Left forelimb (tissue), 1 donor: ENCODE data around the gene CCDC187.
"Not testable (repeated sequence)": the region's sequence is repeated elsewhere in the genome, so short reads cannot be mapped to it uniquely, and the experiment has no call there.

ENCODE experiments used
- DNase-seq: peaks from one replicate; pipeline ENCODE4 v3.0.0-alpha.2; 2018; ENCODE audit warnings: low spot score

CCDC187 gene

GRCh38 chr9:136326761-136327303, 22.9 kb upstream of the CCDC187 start:
- DNase-seq: no peak

DNA sequence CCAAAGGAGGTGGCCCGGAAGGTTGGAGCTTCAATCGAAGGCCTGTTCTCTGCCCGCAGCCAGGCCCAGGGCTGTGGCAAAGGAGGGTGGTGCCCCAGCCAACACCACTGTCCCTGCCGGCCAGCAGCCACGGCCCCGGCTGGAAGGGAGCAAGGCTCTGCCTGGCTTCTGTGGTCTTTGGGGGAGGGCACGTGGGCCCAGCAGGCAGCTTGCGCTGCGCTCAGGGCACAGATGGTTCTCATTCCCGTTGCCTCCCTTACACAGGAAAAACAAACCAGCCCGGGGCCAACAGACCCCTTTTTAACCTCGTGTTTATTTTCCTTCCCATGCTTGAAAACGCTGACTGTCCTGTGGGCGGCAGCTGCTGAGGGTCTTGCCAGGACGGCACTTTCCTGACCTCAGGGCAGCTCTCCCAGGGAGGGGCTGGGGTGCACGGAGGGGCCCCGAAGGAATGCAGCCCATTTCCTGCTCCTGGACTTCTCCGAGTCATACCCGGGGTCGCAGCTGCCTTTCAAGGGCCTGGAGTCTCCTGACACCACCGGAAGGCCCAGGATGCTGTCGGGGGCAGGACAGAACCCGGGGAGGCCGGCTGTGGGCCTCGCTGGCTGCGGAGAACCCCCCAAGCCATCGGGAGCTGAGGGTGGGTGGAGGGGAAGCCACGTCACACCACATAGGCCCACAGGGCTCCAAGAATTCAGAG, 22.3 kb upstream of the CCDC187 start:
- DNase-seq: no peak

DNA sequence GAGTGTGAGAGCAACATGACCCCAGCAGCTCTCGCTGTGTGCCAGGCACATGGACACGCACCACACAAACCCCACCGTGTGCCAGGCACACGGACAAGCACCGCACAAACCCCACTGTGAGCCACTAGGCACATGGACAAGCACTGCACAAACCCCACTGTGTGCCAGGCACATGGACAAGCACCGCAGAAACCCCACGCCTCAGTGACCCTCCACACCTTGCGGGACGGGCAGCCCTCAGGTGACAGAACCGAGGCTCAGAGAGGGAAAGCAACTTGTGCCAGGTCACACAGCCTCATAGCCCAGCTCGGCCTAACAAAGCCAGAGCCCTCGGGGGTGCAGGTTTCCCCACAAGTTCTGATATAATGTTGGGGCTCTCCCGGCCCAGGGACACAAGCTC, 21.5 kb upstream of the CCDC187 start:
- no peak for DNase-seq

DNA sequence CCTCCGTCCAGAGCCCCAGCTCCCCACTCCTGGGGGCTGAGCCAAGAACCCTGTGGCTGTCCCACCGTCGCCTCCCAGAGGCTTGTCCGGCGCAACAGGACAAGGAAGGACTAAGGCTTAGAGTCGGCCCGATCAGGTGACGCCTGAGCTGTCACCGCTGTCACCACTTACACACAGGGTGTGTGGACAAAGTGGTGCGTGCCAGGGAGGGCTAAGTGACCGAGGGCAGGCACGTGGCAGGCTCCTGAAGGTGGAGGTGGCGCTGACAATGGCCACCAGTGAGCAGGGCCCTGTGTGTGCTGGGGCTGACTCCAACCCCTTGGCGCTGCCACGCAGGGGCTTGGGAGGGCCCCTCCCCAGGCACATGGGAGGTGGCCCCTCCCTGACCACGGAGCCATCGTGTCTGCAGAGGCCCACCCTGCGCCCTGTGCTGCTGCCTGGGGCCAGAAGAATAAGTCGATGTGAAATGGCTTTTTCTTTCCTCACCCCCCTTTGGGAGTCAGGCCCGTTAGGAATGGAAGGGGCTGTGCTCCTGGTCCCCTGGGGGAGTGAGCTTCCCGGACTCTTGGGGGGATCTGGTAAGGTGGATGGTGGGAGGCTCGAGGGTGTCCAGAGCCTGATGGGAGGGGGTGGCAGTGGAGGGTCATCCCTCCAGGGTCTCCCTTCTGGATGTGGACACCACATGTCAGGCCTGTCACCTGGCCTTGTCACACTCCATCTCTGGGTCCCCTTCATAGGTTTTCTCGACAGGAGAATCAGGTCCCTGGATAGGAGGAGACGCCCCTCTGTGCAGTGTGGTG, 20.8 kb upstream of the CCDC187 start:
- no peak for DNase-seq

- no peak for DNase-seq
Observed at GRCh38 chr9:136323371-136323789, 19.5 kb upstream of the CCDC187 start.

- no peak for DNase-seq
Observed at GRCh38 chr9:136322756-136323330, 18.9 kb upstream of the CCDC187 start.

DNA sequence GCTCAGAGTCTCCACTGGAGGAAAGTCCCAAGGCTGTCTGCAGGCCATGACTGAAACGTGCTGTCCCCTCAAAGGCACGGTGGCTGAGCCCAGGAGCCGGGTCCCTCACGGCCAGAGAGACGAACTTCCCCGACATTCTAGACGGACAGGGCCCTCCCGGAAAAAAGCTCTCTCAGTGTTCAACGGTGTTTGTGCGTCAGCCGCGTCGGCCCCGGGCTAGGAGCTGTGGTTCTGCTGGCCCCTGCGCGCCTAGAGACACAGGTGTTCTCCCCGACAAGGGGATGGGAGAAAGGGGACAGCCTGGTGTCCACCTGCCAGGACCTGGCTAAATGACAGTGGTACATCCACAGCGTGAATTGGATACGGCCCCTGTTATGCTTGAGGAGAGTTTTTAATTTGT, 17.7 kb upstream of the CCDC187 start:
- no peak for DNase-seq

DNA sequence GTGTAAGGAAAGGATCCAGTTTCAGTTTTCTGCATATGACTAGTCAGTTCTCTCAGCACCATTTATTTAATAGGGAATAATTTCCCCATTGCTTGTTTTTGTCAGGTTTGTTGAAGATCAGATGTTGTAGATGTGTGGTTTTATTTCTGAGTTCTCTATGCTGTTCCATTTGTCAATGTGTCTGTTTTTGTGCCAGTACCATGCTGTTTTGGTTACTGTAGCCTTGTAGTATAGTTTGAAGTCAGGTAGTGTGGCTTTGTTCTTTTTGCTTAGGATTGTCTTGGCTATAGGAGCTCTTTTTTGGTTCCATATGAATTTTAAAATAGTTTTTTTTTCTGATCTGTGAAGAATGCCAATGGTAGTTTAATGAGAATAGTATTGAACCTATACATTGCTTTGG, 17.1 kb upstream of the CCDC187 start:
- not testable (repeated sequence) for DNase-seq

DNA sequence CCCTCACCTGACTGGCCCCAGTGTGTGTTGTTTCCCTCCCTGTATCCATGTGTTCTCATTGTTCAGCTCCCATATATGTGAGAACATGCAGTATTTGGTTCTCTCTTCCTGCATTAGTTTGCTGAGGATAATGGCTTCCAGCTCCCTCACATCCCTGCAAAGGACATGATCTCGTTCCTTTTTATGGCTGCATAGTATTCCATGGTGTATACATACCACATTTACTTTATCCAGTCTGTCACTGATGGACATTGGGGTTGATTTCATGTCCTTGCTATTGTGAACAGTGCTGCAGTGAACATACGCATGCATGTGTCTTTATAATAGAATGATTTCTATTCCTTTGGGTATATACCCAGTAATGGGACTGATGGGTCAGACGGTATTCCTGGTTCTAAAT, 16.1 kb upstream of the CCDC187 start:
- not testable (repeated sequence) for DNase-seq

DNA sequence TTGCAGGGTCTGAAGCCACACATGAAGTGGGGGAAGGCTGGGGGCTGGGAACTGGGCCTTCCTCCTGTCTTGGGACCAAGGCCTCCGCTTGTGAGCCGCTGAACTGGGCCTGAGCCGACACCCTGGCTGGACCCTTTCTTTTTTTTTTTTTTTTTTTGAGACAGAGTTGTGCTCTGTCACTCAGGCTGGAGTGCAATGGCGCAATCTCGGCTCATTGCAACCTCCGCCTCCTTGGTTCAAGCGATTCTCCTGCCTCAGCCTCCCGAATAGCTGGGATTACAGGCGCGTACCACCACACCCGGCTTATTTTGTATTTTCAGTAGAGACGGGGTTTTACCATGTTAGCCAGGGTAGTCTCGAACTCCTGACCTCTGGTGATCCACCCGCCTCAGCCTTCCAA, 15.3 kb upstream of the CCDC187 start:
- DNase-seq: not testable (repeated sequence)

- DNase-seq: no peak
Observed at GRCh38 chr9:136318776-136319241, 14.9 kb upstream of the CCDC187 start.

GRCh38 chr9:136318111-136318775, 14.3 kb upstream of the CCDC187 start:
- no peak for DNase-seq

DNA sequence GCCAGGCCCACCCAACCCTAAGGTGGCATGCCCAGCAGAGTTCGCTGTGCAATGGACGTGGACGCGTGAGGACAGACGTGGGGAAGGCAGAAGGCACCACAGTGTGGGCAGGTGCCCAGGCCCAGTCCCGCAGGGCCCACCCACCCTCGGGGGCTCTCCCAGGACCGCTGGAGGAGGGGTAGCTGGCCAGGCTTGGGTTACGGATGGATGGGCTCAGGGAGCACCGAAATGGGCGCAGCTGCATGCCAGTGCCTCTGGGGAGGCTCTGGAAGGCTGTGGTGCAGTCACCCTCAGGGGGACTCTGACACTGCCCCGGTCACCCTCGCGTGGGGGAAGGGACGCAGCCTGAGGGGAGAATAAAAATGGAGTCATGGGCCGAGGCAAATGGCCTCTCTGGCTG, 13.8 kb upstream of the CCDC187 start:
- no peak for DNase-seq

DNA sequence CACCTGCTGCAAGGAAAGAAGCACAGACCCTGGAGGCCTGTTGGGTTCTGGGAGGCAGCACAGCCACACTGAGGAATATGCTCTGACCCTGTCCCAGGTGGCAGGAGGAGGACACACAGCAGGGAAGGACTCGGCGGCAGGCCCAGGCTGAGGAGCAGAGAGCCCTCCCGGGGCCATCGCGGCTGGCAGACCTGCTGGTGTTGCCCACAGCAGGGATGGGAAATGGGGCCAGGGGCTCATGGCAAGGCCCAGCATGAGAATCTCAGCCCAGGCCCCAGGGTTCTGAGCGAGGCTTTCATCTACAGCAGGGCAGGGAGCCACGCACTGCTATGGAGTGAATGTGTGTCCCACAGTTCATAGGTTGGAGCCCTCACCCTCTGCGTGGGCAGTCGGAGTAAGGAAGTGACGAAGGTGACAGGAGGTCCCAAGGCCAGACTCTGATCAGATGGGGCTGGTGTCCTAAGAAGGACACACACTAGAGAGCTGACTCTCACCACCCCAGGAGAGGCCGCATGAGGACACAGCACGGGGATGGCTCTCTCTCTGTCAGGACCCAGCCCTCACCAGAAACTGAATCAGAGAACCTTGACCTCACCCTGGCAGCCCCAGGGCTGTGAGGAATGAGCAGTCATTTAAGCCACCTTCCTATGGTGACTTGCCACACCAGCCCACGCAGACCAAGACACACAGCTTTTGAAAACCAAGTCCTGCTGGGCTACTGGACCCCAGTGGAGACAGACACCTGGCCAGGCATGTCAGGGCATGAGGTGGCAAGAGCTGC, 13.2 kb upstream of the CCDC187 start:
- no peak for DNase-seq

DNA sequence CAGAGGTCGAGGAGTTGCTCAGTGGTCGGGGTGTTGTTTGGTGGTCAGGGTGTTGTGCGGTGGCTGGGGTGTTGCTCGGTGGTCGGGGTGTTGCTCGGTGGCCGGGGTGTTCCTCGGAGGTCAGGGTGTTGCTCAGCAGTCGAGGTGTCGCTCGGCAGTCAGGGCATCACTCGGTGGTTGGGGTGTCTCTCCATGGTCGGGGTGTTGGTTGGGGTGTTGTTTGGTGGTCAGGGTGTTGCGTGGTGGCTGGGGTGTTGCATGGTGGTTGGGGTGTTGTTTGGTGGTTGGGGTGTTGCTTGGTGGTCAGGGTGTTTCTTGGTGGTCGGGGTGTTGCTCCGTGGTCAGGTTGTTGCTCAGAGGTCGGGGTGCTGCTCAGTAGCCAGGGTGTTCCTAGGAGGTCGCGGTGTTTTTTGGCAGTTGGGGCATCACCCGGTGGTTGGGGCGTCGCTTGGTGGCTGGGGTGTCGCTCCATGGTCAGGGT, 12.4 kb upstream of the CCDC187 start:
- DNase-seq: no peak

- DNase-seq: no peak
Observed at GRCh38 chr9:136314944-136315343, 11.1 kb upstream of the CCDC187 start.

DNA sequence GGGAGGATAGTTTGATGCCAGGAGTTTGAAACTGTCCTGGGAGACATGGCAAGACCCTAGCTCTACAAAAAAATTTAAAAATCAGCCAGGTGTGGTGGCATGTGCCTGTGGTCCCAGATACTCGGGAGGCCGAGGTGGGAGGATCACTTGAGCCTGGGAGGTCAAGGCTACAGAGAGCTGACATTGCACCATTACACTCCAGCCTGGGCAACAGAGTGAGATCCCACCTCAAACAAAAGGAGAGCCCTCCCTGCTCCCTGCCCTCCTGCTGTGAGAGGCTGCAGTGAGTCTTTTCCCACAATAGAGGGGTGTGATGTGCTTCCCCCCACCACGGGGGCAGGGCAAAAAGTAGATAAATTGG, 10.1 kb upstream of the CCDC187 start:
- no peak for DNase-seq

- DNase-seq: no peak
Observed at GRCh38 chr9:136313111-136314055, 9.5 kb upstream of the CCDC187 start.

DNA sequence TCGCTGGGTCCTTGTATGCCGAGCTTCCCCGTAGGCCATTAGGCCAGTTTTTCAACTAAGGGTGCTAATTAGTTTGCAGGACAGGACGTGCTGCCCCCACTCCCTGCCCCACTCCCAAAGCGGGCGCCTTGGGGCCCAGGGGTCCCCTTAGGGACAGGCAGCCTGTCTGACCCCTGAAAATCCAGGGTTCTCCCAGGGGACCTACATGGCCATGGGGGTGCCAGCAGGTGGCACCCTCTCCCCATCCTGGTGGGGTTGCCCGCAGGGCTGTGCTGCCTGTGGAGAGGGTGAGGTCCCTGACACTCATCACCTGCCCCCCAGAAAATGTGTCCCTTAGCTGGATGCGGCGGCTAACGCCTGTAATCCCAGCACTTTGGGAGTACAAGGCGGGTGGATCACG, 8.5 kb upstream of the CCDC187 start:
- DNase-seq: no peak

DNA sequence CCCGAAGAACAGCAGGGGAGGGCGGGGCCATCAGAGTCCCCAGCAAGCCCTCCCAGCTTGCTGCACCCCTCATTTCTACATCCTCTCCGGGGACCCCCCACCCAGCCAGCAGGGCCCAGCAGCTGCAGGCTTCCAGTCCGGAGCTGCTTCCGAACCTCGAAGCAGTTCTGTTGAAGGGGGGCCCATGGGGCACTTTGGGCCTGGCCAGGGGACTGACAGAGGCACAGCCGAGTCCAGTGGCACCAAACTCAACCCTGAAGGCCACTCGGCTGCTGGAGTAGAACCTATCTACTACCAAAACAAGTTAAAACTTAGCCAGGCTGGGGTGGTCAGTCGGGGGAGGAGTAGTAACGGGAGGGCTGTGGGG, 8.1 kb upstream of the CCDC187 start:
- no peak for DNase-seq
